Measurements from ENCODE around the gene ASB2. TPM values are rescaled to one million over a fixed set of nuclear protein-coding genes. Genes with fewer than 3 reads are reported as not detected.
A peak's percentile ranks its signal among the peaks of the same experiment; 100 is the strongest.

ASB2 gene
- total and polyA plus RNA-seq, 7 experiments from 2014 or later = 0.32 to 63.1 (median 1.4) TPM; not detected in 2

DNA sequence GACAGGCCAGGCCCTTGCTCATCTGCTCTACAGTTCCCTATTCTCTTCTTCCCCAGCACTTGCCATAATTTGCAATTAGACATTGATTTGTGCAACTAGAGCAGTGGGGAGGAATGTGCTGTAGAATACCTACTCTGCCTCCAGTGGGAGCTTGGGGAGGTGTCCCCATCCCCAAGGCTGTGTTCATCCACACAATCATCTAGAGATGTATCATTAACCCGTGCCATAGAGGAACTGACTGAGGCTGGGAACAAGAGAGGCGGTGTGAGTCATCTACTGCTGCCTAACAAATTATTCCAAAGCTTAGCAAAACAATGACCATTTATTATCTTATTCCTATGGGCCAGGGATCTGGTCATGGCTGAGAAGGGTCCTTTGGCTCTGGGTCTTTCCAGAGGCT, 44.6 kb upstream of the ASB2 start:
- H3K27me3 Mint-ChIP-seq = peaks cover 0 to 11% (median 0%) of the 10 kb centered on the region in 5 donors
- H3K4me1 Mint-ChIP-seq = peaks cover 4 to 36% (median 8%) of the 10 kb centered on the region in 7 donors
- ATAC-seq (no peak), DNase-seq (no peak)
- Histone ChIP-seq H3K36me3 (ENCODE audit: control insufficient read depth in 2 of 3, insufficient read depth in 3 of 3, low read length in 3 of 3) (no peaks in the 10 kb centered on the region), H3K4me1 (ENCODE audit: control insufficient read depth in 2 of 2, insufficient read depth in 2 of 2, low read length in 2 of 2) (peaks cover 0 to 4% of the 10 kb centered on the region in 2 donors), H3K27ac (ENCODE audit: low read depth, low read length) (no peak overlapping the region), H3K4me3 (ENCODE audit: low read length) (no peak overlapping the region), H3K27me3 (ENCODE audit: control insufficient read depth in 2 of 2, insufficient read depth in 2 of 2, low read length in 2 of 2) (no peaks in the 10 kb centered on the region), H3K9me3 (ENCODE audit: control insufficient read depth in 2 of 3, low read length in 3 of 3) (no peaks in the 10 kb centered on the region)
- ChIA-PET CTCF (interaction anchor here (1.5 kb wide), 1 partner anchor 82 kb away, joined by 5 read pairs; no protein-coding TSS in a partner anchor), POLR2A (interaction anchor here (1.1 kb wide), 1 partner anchor 9 kb away, joined by 4 read pairs; no protein-coding TSS in a partner anchor)
- no peaks in the 10 kb centered on the region for H3K36me3 Mint-ChIP-seq
- H3K9me3 Mint-ChIP-seq = peaks cover 0 to 3% (median 0%) of the 10 kb centered on the region in 11 donors
- intact Hi-C loops (cut with micrococcal nuclease) = no loop called here
- H3K4me3 Mint-ChIP-seq = no peak overlapping the region
- H3K27ac Mint-ChIP-seq = peak overlapping the region in 1 of 9 donors; percentile 59

DNA sequence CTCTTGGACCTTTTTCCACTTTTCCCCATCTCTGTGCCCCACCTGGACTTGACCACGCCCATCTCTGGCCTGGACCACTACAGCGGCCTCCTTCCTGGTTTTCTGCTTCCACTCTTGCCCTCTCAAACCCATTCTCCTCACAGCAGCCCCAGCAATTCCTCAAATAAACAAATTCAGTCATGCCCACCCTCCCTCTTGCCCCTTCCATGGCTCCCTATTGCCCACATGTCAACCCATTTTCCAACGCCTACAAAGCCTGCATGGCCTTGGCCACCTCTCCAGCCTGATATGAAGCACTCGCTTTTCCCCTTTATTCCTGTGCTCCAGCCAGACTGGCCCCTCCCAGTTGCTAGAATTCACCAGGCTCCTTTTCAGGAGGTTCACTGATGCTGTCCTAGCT, 43.9 kb upstream of the ASB2 start:
- Histone ChIP-seq H3K4me3 (ENCODE audit: low read length) (no peak overlapping the region), H3K36me3 (ENCODE audit: control insufficient read depth in 2 of 3, insufficient read depth in 3 of 3, low read length in 3 of 3) (no peaks in the 10 kb centered on the region), H3K27ac (ENCODE audit: low read depth, low read length) (no peak overlapping the region), H3K9me3 (ENCODE audit: control insufficient read depth in 2 of 3, low read length in 3 of 3) (no peaks in the 10 kb centered on the region), H3K4me1 (ENCODE audit: control insufficient read depth in 2 of 2, insufficient read depth in 2 of 2, low read length in 2 of 2) (no peaks in the 10 kb centered on the region), H3K27me3 (ENCODE audit: control insufficient read depth in 2 of 2, insufficient read depth in 2 of 2, low read length in 2 of 2) (no peaks in the 10 kb centered on the region)
- Mint-ChIP-seq H3K36me3 (no peaks in the 10 kb centered on the region), H3K9me3 (peaks cover 0 to 3% (median 0%) of the 10 kb centered on the region in 11 donors), H3K4me1 (peaks cover 0 to 32% (median 8%) of the 10 kb centered on the region in 7 donors), H3K27me3 (peaks cover 0 to 11% (median 0%) of the 10 kb centered on the region in 5 donors), H3K27ac (peak overlapping the region in 2 of 9 donors; percentile 40 to 78), H3K4me3 (no peak overlapping the region)
- ChIA-PET POLR2A (interaction anchor here (1.1 kb wide), 1 partner anchor 9 kb away, joined by 4 read pairs; no protein-coding TSS in a partner anchor), CTCF (interaction anchor here (1.5 kb wide), 1 partner anchor 81 kb away, joined by 5 read pairs; no protein-coding TSS in a partner anchor)
- no peak for DNase-seq
- intact Hi-C loops (cut with micrococcal nuclease) = no loop called here
- ATAC-seq = no peak

DNA sequence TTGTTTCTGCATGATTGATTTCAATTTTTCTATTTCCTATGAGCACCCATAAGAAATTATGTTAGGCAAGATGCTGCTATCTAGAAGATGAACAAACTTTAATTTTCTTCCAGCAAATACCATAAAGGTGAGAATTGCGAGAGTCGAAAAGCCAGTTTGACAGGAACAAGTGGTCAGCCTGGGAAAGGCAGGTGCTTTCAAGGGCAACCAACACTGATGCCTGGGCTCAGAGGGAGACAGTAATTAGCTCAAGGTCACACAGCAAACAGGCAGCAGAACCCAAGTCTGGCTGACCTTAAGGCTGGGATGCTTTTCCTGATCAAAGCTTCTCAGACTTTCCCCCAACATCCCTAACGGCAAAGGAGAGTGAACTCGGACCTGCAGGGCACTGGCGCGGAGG, 43.0 kb upstream of the ASB2 start:
- no peaks in the 10 kb centered on the region for H3K36me3 Mint-ChIP-seq
- DNase-seq (no peak), ATAC-seq (no peak)
- Histone ChIP-seq H3K27ac (ENCODE audit: low read depth, low read length) (no peak overlapping the region), H3K4me1 (ENCODE audit: control insufficient read depth in 2 of 2, insufficient read depth in 2 of 2, low read length in 2 of 2) (no peaks in the 10 kb centered on the region), H3K9me3 (ENCODE audit: control insufficient read depth in 2 of 3, low read length in 3 of 3) (no peaks in the 10 kb centered on the region), H3K4me3 (ENCODE audit: low read length) (no peak overlapping the region), H3K27me3 (ENCODE audit: control insufficient read depth in 2 of 2, insufficient read depth in 2 of 2, low read length in 2 of 2) (no peaks in the 10 kb centered on the region), H3K36me3 (ENCODE audit: control insufficient read depth in 2 of 3, insufficient read depth in 3 of 3, low read length in 3 of 3) (no peaks in the 10 kb centered on the region)
- peaks cover 0 to 11% (median 0%) of the 10 kb centered on the region in 5 donors for H3K27me3 Mint-ChIP-seq
- ChIA-PET CTCF (interaction anchor here (1.1 kb wide), 1 partner anchor 17 kb away, joined by 3 read pairs; no protein-coding TSS in a partner anchor), POLR2A (no interaction called here)
- H3K27ac Mint-ChIP-seq = peak overlapping the region in 1 of 9 donors; percentile 46
- H3K4me3 Mint-ChIP-seq = no peak overlapping the region
- intact Hi-C loops (cut with micrococcal nuclease) = no loop called here
- H3K4me1 Mint-ChIP-seq = peaks cover 0 to 39% (median 8%) of the 10 kb centered on the region in 7 donors
- H3K9me3 Mint-ChIP-seq = peaks cover 0 to 3% (median 0%) of the 10 kb centered on the region in 11 donors

DNA sequence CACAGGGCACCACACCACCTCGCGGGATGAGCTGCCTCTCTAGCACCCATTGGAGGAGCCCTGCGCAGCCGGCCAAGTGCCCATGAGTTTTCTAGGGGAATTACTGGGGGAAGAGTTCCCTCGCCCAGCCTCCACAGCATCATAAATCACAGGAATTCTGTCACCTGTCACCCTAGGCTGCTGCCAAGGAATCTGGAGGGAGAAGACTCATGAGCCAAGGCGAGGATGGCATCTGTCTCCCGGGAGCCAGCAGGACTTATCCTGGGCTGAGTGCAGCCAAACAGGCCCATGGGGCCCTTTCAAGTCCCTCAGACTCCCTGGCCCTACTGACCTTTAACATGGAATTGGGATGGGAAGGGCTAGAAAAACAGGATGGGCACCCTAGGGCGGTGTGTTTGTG, 41.9 kb upstream of the ASB2 start:
- CTCF ChIA-PET = interaction anchor here (0.6 to 1.1 kb wide), 3 partner anchors 32 to 82 kb away, joined by 3 to 4 read pairs (median 3); no protein-coding TSS in a partner anchor
- no peak for ATAC-seq
- intact Hi-C loops (cut with micrococcal nuclease) = no loop called here
- Mint-ChIP-seq H3K4me1 (peaks cover 0 to 35% (median 8%) of the 10 kb centered on the region in 7 donors), H3K4me3 (no peak overlapping the region), H3K36me3 (no peaks in the 10 kb centered on the region), H3K9me3 (peaks cover 0 to 3% (median 0%) of the 10 kb centered on the region in 11 donors), H3K27ac (no peak overlapping the region), H3K27me3 (peaks cover 0 to 10% (median 0%) of the 10 kb centered on the region in 5 donors)
- H3K27ac ChIP-seq (ENCODE audit: low read depth, low read length) = no peak overlapping the region
- no peaks in the 10 kb centered on the region for H3K4me1 ChIP-seq (ENCODE audit: control insufficient read depth in 2 of 2, insufficient read depth in 2 of 2, low read length in 2 of 2)
- H3K36me3 ChIP-seq (ENCODE audit: control insufficient read depth in 2 of 3, insufficient read depth in 3 of 3, low read length in 3 of 3) = no peaks in the 10 kb centered on the region
- POLR2A ChIA-PET = interaction anchor here (1.4 kb wide), 1 partner anchor 8 kb away, joined by 4 read pairs; the partner anchor contains the start of gene OTUB2
- H3K27me3 ChIP-seq (ENCODE audit: control insufficient read depth in 2 of 2, insufficient read depth in 2 of 2, low read length in 2 of 2) = no peaks in the 10 kb centered on the region
- H3K9me3 ChIP-seq (ENCODE audit: control insufficient read depth in 2 of 3, low read length in 3 of 3) = no peaks in the 10 kb centered on the region
- DNase-seq = no peak
- H3K4me3 ChIP-seq (ENCODE audit: low read length) = no peak overlapping the region

- peaks cover 0 to 3% (median 0%) of the 10 kb centered on the region in 11 donors for H3K9me3 Mint-ChIP-seq
- H3K4me3 ChIP-seq (ENCODE audit: low read length) = no peak overlapping the region
These were observed 40.1 kb upstream of the ASB2 start for GRCh38 chr14:94016446-94016976.

DNA sequence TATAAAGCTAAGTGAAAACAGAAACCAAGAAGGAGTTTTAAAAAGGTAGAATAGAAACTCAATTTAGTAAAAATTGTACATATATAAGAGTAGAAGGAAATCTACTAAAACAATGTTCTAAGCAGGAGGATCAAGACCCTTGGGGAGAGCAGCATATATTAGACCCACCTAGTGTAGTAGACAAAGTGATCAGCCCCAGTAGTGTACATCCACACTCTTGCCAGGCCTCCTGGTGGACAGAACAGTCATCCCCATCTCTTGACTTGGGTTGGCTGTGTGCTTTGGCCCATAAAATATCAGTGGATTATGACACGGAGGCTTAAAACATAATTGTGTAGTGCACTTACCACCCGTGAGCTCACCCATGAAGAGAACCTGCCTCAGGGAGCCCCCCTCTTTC, 38.9 kb upstream of the ASB2 start:
- no peaks in the 10 kb centered on the region for H3K9me3 ChIP-seq (ENCODE audit: control insufficient read depth in 2 of 3, low read length in 3 of 3)
- no peak overlapping the region for H3K4me3 ChIP-seq (ENCODE audit: low read length)
- ATAC-seq = no peak
- H3K27ac ChIP-seq (ENCODE audit: low read depth, low read length) = no peak overlapping the region
- ChIA-PET CTCF (interaction anchor here (0.6 kb wide), 1 partner anchor 471 kb away, joined by 4 read pairs; no protein-coding TSS in a partner anchor), POLR2A (no interaction called here)
- no peaks in the 10 kb centered on the region for H3K36me3 ChIP-seq (ENCODE audit: control insufficient read depth in 2 of 3, insufficient read depth in 3 of 3, low read length in 3 of 3)
- Mint-ChIP-seq H3K4me3 (no peak overlapping the region), H3K27ac (no peak overlapping the region), H3K4me1 (peaks cover 13 to 32% (median 27%) of the 10 kb centered on the region in 7 donors), H3K27me3 (peaks cover 0 to 6% (median 0%) of the 10 kb centered on the region in 5 donors), H3K9me3 (peaks cover 0 to 3% (median 0%) of the 10 kb centered on the region in 11 donors), H3K36me3 (no peaks in the 10 kb centered on the region)
- peaks cover 11 to 15% of the 10 kb centered on the region in 2 donors for H3K4me1 ChIP-seq (ENCODE audit: control insufficient read depth in 2 of 2, insufficient read depth in 2 of 2, low read length in 2 of 2)
- no peaks in the 10 kb centered on the region for H3K27me3 ChIP-seq (ENCODE audit: control insufficient read depth in 2 of 2, insufficient read depth in 2 of 2, low read length in 2 of 2)
- DNase-seq = no peak
- intact Hi-C loops (cut with micrococcal nuclease) = no loop called here

More at GRCh38 chr14:94016446-94016976, 40.1 kb upstream of the ASB2 start:
- Histone ChIP-seq H3K9me3 (ENCODE audit: control insufficient read depth in 2 of 3, low read length in 3 of 3) (no peaks in the 10 kb centered on the region), H3K36me3 (ENCODE audit: control insufficient read depth in 2 of 3, insufficient read depth in 3 of 3, low read length in 3 of 3) (no peaks in the 10 kb centered on the region), H3K27me3 (ENCODE audit: control insufficient read depth in 2 of 2, insufficient read depth in 2 of 2, low read length in 2 of 2) (no peaks in the 10 kb centered on the region), H3K4me1 (ENCODE audit: control insufficient read depth in 2 of 2, insufficient read depth in 2 of 2, low read length in 2 of 2) (peaks cover 3 to 10% of the 10 kb centered on the region in 2 donors), H3K27ac (ENCODE audit: low read depth, low read length) (no peak overlapping the region)
- intact Hi-C loops (cut with micrococcal nuclease) = no loop called here
- Mint-ChIP-seq H3K27ac (no peak overlapping the region), H3K36me3 (no peaks in the 10 kb centered on the region), H3K27me3 (peaks cover 0 to 10% (median 0%) of the 10 kb centered on the region in 5 donors), H3K4me1 (peaks cover 8 to 28% (median 15%) of the 10 kb centered on the region in 7 donors), H3K4me3 (no peak overlapping the region)
- ChIA-PET POLR2A (no interaction called here), CTCF (no interaction called here)
- ATAC-seq = no peak
- DNase-seq = no peak
